ENCODE measurements around the gene CZIB.
"Not testable (repeated sequence)": the region's sequence is repeated elsewhere in the genome, so short reads cannot be mapped to it uniquely, and the experiment has no call there.

Gene CZIB

GRCh38 chr1:53238197-53239155 lies 18.0 kb upstream of the CZIB start, which contains the start of gene MAGOH:
MAGOH (minus strand) TSS chr1:53238518; CDS start chr1:53238448, 70 bp downstream.
- peak; percentile 85 for DNase-seq

GRCh38 chr1:53237638-53238037 lies 17.2 kb upstream of the CZIB start:
- DNase-seq, result no peak

DNA sequence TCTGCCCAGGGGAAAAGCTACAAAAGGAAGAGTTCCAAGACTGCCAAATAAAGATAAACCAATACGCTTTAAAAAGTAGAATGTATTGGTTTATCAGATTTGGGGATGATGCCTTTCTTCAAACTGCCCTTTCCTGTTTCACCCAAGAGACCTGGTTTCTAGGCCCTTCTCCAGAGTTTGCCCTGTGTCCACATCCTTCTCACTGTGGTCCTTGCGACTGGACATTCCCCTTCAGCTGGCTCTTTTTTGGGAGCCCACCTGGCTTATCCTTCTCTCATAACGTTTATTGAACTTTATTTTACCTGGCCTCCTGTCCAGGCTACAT lies 490 bp upstream of the CZIB start:
- no peak for DNase-seq

GRCh38 chr1:53219711-53220110 lies 723 bp downstream of the CZIB start:
- DNase-seq, result no peak

GRCh38 chr1:53218201-53218600 lies 2.2 kb downstream of the CZIB start:
- DNase-seq, result no peak

- no peak for DNase-seq
Observed at GRCh38 chr1:53214376-53214940, 6.0 kb downstream of the CZIB start.

DNA sequence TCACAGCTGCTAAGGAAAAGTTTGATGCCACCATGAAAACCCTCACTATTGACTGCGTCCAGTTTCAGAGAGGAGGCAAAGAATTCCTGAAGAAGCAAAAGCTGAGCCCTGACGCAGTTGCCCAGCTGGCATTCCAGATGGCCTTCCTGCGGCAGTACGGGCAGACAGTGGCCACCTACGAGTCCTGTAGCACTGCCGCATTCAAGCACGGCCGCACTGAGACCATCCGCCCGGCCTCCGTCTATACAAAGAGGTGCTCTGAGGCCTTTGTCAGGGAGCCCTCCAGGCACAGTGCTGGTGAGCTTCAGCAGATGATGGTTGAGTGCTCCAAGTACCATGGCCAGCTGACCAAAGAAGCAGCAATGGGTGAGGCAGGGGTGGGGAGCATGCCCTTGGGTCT lies 9.5 kb downstream of the CZIB start:
- DNase-seq, result no peak

GRCh38 chr1:53210352-53210751 lies 10.1 kb downstream of the CZIB start:
- DNase-seq, result no peak

DNA sequence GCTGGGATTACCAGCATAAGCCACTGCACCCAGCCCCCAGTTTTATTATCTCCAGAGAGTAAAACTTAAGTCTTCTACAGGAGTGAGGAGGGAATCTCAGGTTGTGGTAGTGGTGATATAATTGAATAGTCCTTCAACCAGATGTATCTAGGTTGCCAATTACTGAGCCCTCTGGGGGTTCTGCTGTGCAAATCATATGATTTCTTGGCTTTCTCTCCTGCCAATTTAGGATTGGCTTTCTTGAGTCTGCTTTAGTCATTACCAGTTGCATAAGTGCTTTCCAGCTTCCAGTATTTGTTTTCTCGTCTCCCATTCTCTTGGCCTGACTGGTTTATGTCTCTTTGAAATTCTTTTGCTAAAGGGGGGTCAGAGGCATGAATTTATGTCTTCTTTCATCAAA lies 12.7 kb downstream of the CZIB start:
- DNase-seq, result no peak

DNA sequence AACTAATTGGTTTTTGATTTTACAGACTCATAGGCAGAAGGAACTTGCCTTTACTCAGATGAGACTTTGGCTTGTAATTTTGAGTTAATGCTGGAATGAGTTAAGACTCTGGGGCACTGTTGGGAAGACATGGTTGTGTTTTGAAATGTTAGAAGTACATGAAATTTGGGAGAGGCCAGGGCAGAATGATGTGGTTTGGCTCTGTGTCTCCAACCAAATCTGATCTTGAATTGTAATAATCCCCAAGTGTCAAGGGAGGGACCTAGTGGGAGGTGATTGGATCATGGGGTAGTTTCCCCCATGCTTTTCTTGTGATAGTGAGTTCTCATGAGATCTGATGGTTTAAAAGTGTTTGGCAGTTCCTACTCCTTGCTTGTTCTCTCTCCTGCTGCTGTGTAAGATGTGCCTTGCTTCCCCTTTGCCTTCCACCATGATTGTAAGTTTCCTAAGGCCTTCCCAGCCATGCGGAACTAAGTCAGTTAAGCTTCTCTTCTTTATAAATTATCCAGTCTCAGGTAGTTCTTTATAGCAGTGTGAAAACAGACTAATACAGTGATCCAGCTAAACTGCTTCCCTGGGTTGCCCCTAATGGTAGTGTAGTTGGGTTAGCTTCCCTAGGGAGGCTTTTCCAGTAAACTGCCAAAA lies 13.6 kb downstream of the CZIB start:
- no peak for DNase-seq

DNA sequence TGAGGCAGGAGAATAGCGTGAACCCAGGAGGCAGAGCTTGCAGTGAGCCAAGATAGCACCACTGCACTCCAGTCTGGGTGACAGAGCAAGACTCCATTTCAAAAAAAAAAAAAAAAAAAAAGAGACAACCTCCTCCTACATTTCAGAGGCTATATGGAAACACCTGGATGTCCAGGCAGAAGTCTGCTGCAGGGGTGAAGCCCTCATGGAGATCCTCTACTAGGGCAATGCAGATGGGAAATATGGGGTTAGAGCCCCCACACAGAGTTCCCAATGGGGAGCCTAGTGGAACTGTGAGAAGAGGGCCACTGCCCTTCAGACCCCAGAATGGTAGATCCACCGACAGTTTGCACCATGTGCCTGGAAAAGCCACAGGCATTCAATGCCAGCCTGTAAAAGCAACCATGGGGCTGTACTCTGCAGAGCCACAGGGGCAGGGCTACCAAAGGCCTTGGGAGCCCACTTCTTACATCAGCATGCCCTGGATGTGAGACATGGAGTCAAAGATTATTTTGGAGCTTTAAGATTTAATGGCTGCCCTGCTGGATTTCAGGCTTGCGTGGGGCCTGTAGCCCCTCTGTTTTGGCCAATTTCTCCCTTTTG lies 14.2 kb downstream of the CZIB start:
- DNase-seq, result not testable (repeated sequence)

GRCh38 chr1:53205496-53205895 lies 14.9 kb downstream of the CZIB start:
- not testable (repeated sequence) for DNase-seq

DNA sequence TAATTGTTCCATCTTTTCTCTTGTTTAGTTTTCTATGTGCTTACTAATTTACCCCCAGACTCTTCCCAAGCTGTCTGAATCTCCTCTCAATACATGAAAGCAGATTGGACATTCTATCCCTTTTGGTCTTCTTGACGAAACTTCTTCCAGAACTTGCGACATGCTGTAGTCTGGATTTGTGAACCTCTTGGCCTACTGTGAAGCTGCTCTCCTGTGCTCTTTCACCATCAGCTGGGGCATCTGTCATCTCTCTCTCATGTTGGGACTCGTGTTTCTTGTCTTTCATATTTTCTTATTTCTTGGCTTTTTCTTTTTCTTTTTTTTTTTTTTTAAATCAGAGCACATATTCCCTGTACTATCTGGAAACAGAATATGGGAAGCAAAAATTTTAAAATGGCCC lies 17.0 kb downstream of the CZIB start:
- no peak for DNase-seq

- DNase-seq, result no peak
Observed at GRCh38 chr1:53198241-53198651, 22.2 kb downstream of the CZIB start.

DNA sequence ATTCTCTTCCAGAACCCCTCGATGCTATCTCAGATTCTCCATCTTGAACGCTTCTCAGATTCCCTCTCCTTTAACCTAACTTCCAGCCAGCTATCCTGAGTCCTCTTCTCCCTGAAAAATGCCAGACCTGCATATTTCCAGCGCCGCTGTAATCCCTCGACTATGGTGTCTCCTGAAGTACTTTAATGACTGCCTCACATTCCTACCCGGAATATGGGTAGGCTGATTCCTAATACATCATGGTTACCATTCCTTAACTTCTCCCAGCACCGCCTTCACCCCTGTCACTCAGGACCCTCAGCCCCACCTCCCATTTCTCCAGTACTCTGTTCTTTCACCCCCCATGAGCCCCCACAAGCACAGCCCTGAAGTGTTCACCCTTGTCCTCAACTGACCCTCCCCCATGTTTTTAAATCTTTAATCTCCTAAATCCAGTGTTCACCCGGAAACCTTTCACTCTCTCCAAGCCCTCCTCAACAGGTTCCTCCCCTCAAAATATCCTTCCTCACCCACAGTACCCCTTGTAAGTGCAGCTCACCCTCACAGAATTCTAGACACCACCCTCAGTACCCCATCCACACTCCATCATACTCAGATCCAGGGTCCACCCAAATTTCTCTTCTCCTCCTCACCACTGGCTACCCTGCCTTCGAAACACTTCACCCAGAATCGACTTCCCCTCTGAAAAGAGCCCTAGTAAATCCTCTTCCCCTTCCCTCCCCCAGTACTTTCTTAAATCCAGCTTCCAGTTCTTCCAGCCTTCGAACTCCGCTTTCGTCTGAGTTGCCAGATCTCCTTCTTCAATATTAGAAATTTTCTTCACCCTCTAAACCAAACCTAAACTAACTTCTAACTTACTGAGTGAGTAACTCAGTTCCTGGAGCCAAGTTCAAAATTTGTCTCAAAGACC lies 22.9 kb downstream of the CZIB start:
- DNase-seq, result no peak

- DNase-seq, result peak; percentile 86
Observed at GRCh38 chr1:53196485-53197290, 23.7 kb downstream of the CZIB start, which contains the start of gene CPT2. CPT2 (plus strand) TSS chr1:53196824; CDS start chr1:53196944, 120 bp downstream.

DNA sequence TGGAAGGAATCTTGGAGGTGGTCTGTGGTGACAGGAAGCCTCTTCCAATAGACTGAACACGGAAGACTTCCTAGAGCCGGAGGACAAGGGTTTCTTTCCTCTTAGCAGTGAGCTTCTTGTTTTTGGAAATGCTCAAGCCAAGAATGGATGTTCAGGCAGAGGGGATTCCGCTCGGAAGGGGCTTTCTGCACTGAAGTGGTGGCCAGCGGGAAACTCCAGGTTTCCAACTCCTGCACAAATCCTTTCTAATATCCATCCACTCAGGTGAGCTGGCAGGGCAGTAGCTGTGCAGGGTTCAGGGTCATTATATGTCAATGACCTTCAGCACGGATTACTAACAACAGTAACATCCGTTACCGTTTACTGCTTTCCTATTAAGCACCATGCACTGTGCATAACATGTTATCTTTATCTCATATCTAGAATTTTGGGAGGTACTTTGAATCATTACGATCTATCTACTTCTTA lies 24.4 kb downstream of the CZIB start:
- DNase-seq, result no peak

DNA sequence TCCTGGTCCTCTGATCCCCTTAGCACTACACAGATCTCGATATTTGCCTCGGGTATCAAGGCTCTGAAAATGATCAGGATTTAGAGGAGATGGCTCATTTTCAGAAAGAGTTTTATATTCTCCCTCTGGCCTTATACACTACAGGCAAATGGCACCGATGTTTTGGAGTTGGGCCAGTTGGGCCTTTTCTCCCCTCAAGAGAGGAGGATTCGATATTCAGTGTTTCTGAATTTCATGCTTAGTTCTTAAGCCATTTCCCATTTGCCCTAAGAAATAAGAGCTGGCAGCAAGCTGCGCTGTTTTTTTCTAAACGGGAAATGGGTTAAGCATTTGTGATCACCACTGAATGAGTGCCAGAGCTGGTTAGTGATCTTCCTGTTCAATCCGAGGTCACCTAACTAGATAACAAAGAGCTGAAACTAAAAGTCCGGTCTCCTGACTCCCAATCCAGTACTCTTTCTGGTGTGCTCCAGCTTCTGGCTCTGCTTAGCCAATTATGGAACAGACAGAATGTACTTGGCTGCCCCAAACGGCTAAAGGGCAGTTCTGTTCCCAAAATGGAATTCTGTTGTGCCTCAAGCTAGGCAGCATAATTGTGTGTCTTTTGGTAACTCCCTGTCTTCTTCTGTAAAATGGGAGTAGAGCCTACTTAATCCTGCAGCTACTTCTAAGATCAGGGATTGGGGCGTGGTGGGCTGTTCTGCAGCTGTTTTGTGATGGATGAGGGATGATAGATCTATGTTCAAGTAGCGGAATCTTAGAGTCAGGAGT lies 25.0 kb downstream of the CZIB start:
- no peak for DNase-seq

- no peak for DNase-seq
Observed at GRCh38 chr1:53190210-53190611, 30.2 kb downstream of the CZIB start.

- DNase-seq, result no peak
Observed at GRCh38 chr1:53189061-53189460, 31.4 kb downstream of the CZIB start.
